H1 (cell line): ENCODE measurements around the gene RPL7L1. TPM values are rescaled to one million over a fixed set of nuclear protein-coding genes. Genes with fewer than 3 reads are reported as not detected.

Source experiments
- CTCF ChIA-PET: fragments of 300-600 bp; sonication (Branson Sonifier 250); formaldehyde crosslinking; loops from one replicate; lab custom pipeline; 2021; ENCODE audit not compliant: partially characterized antibody; lab: Charles Lee
- POLR2A ChIA-PET: fragments of 300-600 bp; sonication (Branson Sonifier 250); formaldehyde crosslinking; loops from one replicate; lab custom pipeline; 2021; ENCODE audit warnings: inconsistent platforms; ENCODE audit not compliant: partially characterized antibody; lab: Charles Lee
- DNase-seq, 2 experiments: peaks; one replicate each; pipeline versions ENCODE4 v3.0.0 to v3.0.0-alpha.2; 2010 to 2022; ENCODE audit warnings: low spot score in 2 of 2, low read depth in 1 of 2, mixed read lengths in 1 of 2
- FAIRE-seq: peaks from 2 replicates; lab custom pipeline; 2011; peaks lifted over from hg19 to GRCh38; lab: Jason Lieb, UNC
- H2AFZ ChIP-seq: 2 replicates; pipeline ENCODE4 v1.8.1; 2012; ENCODE audit warnings: low read length, inconsistent platforms
- H2AK5ac ChIP-seq: 2 replicates; pipeline ENCODE4 v1.6.1; 2013; ENCODE audit warnings: low read depth, low read length
- H2BK120ac ChIP-seq: replicated peaks from 2 replicates; pipeline ENCODE3; 2013; ENCODE audit warnings: low read depth, low read length, inconsistent platforms
- H2BK12ac ChIP-seq: 2 replicates; pipeline ENCODE4 v1.6.1; 2013; ENCODE audit warnings: low read depth, low read length
- H2BK15ac ChIP-seq: 2 replicates; pipeline ENCODE4 v1.6.1; 2013; ENCODE audit warnings: low read length
- H2BK20ac ChIP-seq: 2 replicates; pipeline ENCODE4 v1.6.1; 2013; ENCODE audit warnings: low read length
- H2BK5ac ChIP-seq: 2 replicates; pipeline ENCODE4 v1.6.1; 2013; ENCODE audit warnings: low read depth, low read length
- H3K14ac ChIP-seq: 2 replicates; pipeline ENCODE4 v1.6.1; 2013; ENCODE audit warnings: inconsistent platforms; ENCODE audit not compliant: insufficient read length
- H3K18ac ChIP-seq: 2 replicates; pipeline ENCODE4 v1.6.1; 2013; ENCODE audit warnings: low read length; ENCODE audit errors: extremely low read depth
- H3K23ac ChIP-seq: 2 replicates; pipeline ENCODE4 v1.6.1; 2013; ENCODE audit warnings: inconsistent platforms; ENCODE audit not compliant: insufficient read length
- H3K23me2 ChIP-seq: 2 replicates; pipeline ENCODE4 v1.6.1; 2013; ENCODE audit warnings: low read depth, low read length
- H3K27ac ChIP-seq: 2 replicates; pipeline ENCODE4 v1.6.1; 2011; ENCODE audit warnings: low read depth, low read length, inconsistent platforms
- H3K27me3 ChIP-seq, 4 experiments: replicated peaks in 1 of 4; 1 replicate in 1 of 4; 2 replicates in 3 of 4; pipeline versions ENCODE4 v1.6.1 to v1.8.1; 2011 to 2013; ENCODE audit warnings: low read length in 3 of 4, mild to moderate bottlenecking in 3 of 4, inconsistent platforms in 2 of 4, mixed read lengths in 2 of 4, moderate library complexity in 1 of 4; ENCODE audit not compliant: control insufficient read depth in 3 of 4, insufficient read depth in 3 of 4; ENCODE audit errors: extremely low read depth in 1 of 4
- H3K36me3 ChIP-seq, 4 experiments: 2 replicates each; pipeline versions ENCODE4 v1.6.1 to v1.8.1; 2011 to 2013; ENCODE audit warnings: mild to moderate bottlenecking in 4 of 4, low read length in 3 of 4, moderate library complexity in 2 of 4, control low read depth in 1 of 4, inconsistent platforms in 1 of 4; ENCODE audit not compliant: insufficient read depth in 4 of 4, control insufficient read depth in 2 of 4
- H3K4ac ChIP-seq: replicated peaks from 2 replicates; pipeline ENCODE3; 2013; ENCODE audit warnings: low read length, low read depth, mixed read lengths, inconsistent platforms; ENCODE audit not compliant: insufficient read length
- H3K4me1 ChIP-seq, 4 experiments: replicated peaks in 1 of 4; 1 replicate in 1 of 4; 2 replicates in 3 of 4; pipeline versions ENCODE4 v1.6.1 to v1.8.1; 2011 to 2013; ENCODE audit warnings: low read length in 3 of 4, inconsistent platforms in 2 of 4, mixed read lengths in 1 of 4; ENCODE audit not compliant: insufficient read depth in 4 of 4, control insufficient read depth in 3 of 4
- H3K4me2 ChIP-seq, 2 experiments: 2 replicates each; pipeline versions ENCODE4 v1.6.1 to v1.8.1; 2011 to 2013; ENCODE audit warnings: low read depth in 2 of 2, low read length in 2 of 2, control low read depth in 1 of 2, inconsistent platforms in 1 of 2, mild to moderate bottlenecking in 1 of 2; ENCODE audit not compliant: insufficient read depth in 1 of 2
- H3K4me3 ChIP-seq, 4 experiments: fragments of 200-600, 300-600 bp in 1 of 4; sonication (generic), shearing (Covaris generic), sonication (Bioruptor Twin) in 1 of 4; 2 replicates each; pipeline versions ENCODE4 v1.5.1 to v1.8.1; 2011 to 2016; ENCODE audit warnings: low read length in 4 of 4, low read depth in 3 of 4, control low read depth in 2 of 4, inconsistent platforms in 2 of 4, mild to moderate bottlenecking in 2 of 4, mixed read lengths in 1 of 4, moderate library complexity in 1 of 4; ENCODE audit not compliant: insufficient read depth in 2 of 4; ENCODE audit errors: extremely low read depth in 1 of 4
- H3K56ac ChIP-seq: replicated peaks from 2 replicates; pipeline ENCODE3; 2013; ENCODE audit warnings: low read depth, mild to moderate bottlenecking, mixed read lengths, low read length, inconsistent platforms; ENCODE audit not compliant: insufficient read length
- H3K79me1 ChIP-seq: 2 replicates; pipeline ENCODE4 v1.6.1; 2013; ENCODE audit warnings: low read depth, low read length, control low read depth
- H3K79me2 ChIP-seq, 2 experiments: 2 replicates each; pipeline versions ENCODE4 v1.6.1 to v1.8.1; 2012 to 2013; ENCODE audit warnings: low read length in 2 of 2, mild to moderate bottlenecking in 2 of 2, inconsistent platforms in 1 of 2; ENCODE audit not compliant: insufficient read depth in 2 of 2, control insufficient read depth in 1 of 2
- H3K9ac ChIP-seq, 4 experiments: replicated peaks in 1 of 4; 1 replicate in 1 of 4; 2 replicates in 3 of 4; pipeline versions ENCODE4 v1.6.1 to v1.8.1; 2011 to 2013; ENCODE audit warnings: low read depth in 3 of 4, low read length in 3 of 4, control low read depth in 2 of 4, mild to moderate bottlenecking in 2 of 4, moderate library complexity in 2 of 4, inconsistent platforms in 1 of 4; ENCODE audit errors: extremely low read depth in 1 of 4
- H3K9me3 ChIP-seq, 2 experiments: 2 replicates each; pipeline versions ENCODE4 v1.6.1 to v1.8.1; 2012 to 2013; ENCODE audit warnings: mild to moderate bottlenecking in 2 of 2, moderate library complexity in 2 of 2, control low read depth in 1 of 2, inconsistent platforms in 1 of 2, low read depth in 1 of 2, low read length in 1 of 2, mixed read lengths in 1 of 2; ENCODE audit not compliant: insufficient read depth in 2 of 2
- H4K20me1 ChIP-seq, 2 experiments: replicated peaks in 1 of 2; 2 replicates each; pipeline versions ENCODE3 to v1.8.1; 2011 to 2013; ENCODE audit warnings: inconsistent platforms in 2 of 2, low read length in 2 of 2, mild to moderate bottlenecking in 1 of 2; ENCODE audit not compliant: insufficient read depth in 2 of 2, control insufficient read depth in 1 of 2
- H4K5ac ChIP-seq: 2 replicates; pipeline ENCODE4 v1.6.1; 2013; ENCODE audit warnings: low read length, low read depth, mixed read lengths, inconsistent platforms; ENCODE audit not compliant: insufficient read length
- H4K8ac ChIP-seq: 2 replicates; pipeline ENCODE4 v1.8.0; 2013; ENCODE audit warnings: mild to moderate bottlenecking, moderate library complexity, low read length, inconsistent platforms; ENCODE audit not compliant: insufficient read depth; ENCODE audit errors: extremely low read depth
- H4K91ac ChIP-seq: replicated peaks from 2 replicates; pipeline ENCODE3; 2013; ENCODE audit warnings: low read length, mixed read lengths, inconsistent platforms; ENCODE audit not compliant: insufficient read length
- ASH2L ChIP-seq: fragments of 200-600, 300-600 bp; sonication (generic); IDR thresholded peaks from one replicate; pipeline ENCODE4 v1.7.1; 2017; ENCODE audit warnings: low read length
- ATF3 ChIP-seq: IDR thresholded peaks from 2 replicates; pipeline ENCODE4 v1.6.1; 2011; ENCODE audit warnings: low read depth, mild to moderate bottlenecking, low read length; ENCODE audit not compliant: insufficient read depth
- CHD1 ChIP-seq: IDR thresholded peaks from 2 replicates; pipeline ENCODE4 v1.6.1; 2012; ENCODE audit warnings: low read depth, low read length, improper control_type of control experiment
- CTCF ChIP-seq, 3 experiments: IDR thresholded peaks; 1 replicate in 2 of 3; 2 replicates in 1 of 3; pipeline versions ENCODE4 v1.5.1 to v1.6.1; 2011; ENCODE audit warnings: low read length in 3 of 3, mild to moderate bottlenecking in 3 of 3, inconsistent platforms in 2 of 3, low read depth in 1 of 3, moderate library complexity in 1 of 3; ENCODE audit not compliant: insufficient read depth in 1 of 3; ENCODE audit errors: control extremely low read depth in 1 of 3
- EGR1 ChIP-seq: IDR thresholded peaks from 2 replicates; pipeline ENCODE4 v1.6.1; 2011; ENCODE audit warnings: low read depth, low read length, borderline replicate concordance
- EP300 ChIP-seq, 2 experiments: IDR thresholded peaks; 1 replicate in 1 of 2; 2 replicates in 1 of 2; pipeline ENCODE4 v1.6.1; 2011 to 2012; ENCODE audit warnings: low read depth in 2 of 2, low read length in 2 of 2, mild to moderate bottlenecking in 2 of 2, borderline replicate concordance in 1 of 2, inconsistent platforms in 1 of 2, moderate library complexity in 1 of 2
- KDM4A ChIP-seq: IDR thresholded peaks from one replicate; pipeline ENCODE4 v1.7.1; 2012; ENCODE audit warnings: low read depth, mild to moderate bottlenecking, moderate library complexity, low read length, inconsistent platforms; ENCODE audit not compliant: severe bottlenecking
- NANOG ChIP-seq: IDR thresholded peaks from 2 replicates; pipeline ENCODE4 v1.6.1; 2011; ENCODE audit warnings: low read length, low read depth, mild to moderate bottlenecking, inconsistent platforms; ENCODE audit not compliant: insufficient read depth, poor library complexity, severe bottlenecking
- NRF1 ChIP-seq: IDR thresholded peaks from 2 replicates; pipeline ENCODE4 v1.6.1; 2011; ENCODE audit warnings: mild to moderate bottlenecking, low read depth, low read length, improper control_type of control experiment
- POU5F1 ChIP-seq: IDR thresholded peaks from 2 replicates; pipeline ENCODE4 v1.6.1; 2011; ENCODE audit warnings: low read depth, mild to moderate bottlenecking, low read length, moderate library complexity
- TAF1 ChIP-seq: IDR thresholded peaks from 2 replicates; pipeline ENCODE4 v1.6.1; 2011; ENCODE audit warnings: mild to moderate bottlenecking, low read depth, low read length
- WGBS, 2 experiments: shearing (Covaris generic) in 1 of 2; methylation state at CpG; one replicate each; pipeline versions ENCODE4 v1.1.6 to v1.1.7; 2013 to 2015; ENCODE audit warnings: low lambda C conversion rate in 2 of 2, mixed read lengths in 2 of 2, inconsistent platforms in 1 of 2, low coverage in 1 of 2, missing lambda C conversion rate in 1 of 2; ENCODE audit not compliant: insufficient replicate concordance in 2 of 2, insufficient coverage in 1 of 2, insufficient read length in 1 of 2; ENCODE audit errors: extremely low coverage in 1 of 2, missing lambda C conversion rate in 1 of 2; 5-methylcytosine and 5-hydroxymethylcytosine counted together
- polyA plus RNA-seq, 7 experiments: library from polyadenylated mRNA; depleted of rRNA in 3 of 7; stranded (reverse) in 5 of 7; unstranded in 2 of 7; fragments of >200 nt in 5 of 7; fragments of 200-250 nt in 2 of 7; gene quantifications; 1 replicate in 5 of 7; 2 replicates in 1 of 7; 4 replicates in 1 of 7; pipeline versions ENCODE4 v1.2.1 to v1.2.3, GENCODE V29; 2011 to 2013; ENCODE audit warnings: missing spikeins in 2 of 7, mixed read lengths in 2 of 7
- total RNA-seq: library from RNA; stranded (reverse); fragmentation: NEBNext Ultra II Directional; extraction: Animal tissue kit (Norgen Biotek cat#: 25700); gene quantifications from 2 replicates; pipeline ENCODE4 v1.2.1, GENCODE V29; 2021

RPL7L1 gene
- total and polyA plus RNA-seq, 2 of the 8 experiments (the other 6 are each of a cell fraction or from before 2014, with no cell fraction given): 31.0 to 117 TPM

- Histone ChIP-seq H4K5ac (no peak overlapping the region), H3K56ac (no peak overlapping the region), H3K4ac (no peak overlapping the region), H3K4me2 (no peak overlapping the region), H3K79me2 (no peaks in the 10 kb centered on the region), H2BK20ac (no peak overlapping the region), H3K9me3 (no peaks in the 10 kb centered on the region; a peak in 1 of 4 replicates), H3K23ac (no peak overlapping the region), H3K4me1 (no peaks in the 10 kb centered on the region), H2BK120ac (no peak overlapping the region), H3K18ac (no peak overlapping the region), H3K27ac (no peak overlapping the region), H2AK5ac (no peak overlapping the region), H3K36me3 (peaks cover 0 to 3% (median 0%) of the 10 kb centered on the region in 4 experiments; a peak in 1 of 8 replicates), H2BK5ac (no peak overlapping the region), H2BK12ac (no peak overlapping the region), H4K20me1 (no peaks in the 10 kb centered on the region), H3K9ac (no peak overlapping the region), H3K4me3 (no peak overlapping the region), H3K27me3 (no peaks in the 10 kb centered on the region), H3K79me1 (no peaks in the 10 kb centered on the region; the same call in 1 of the 2 replicates), H2AFZ (no peak overlapping the region), H4K91ac (no peak overlapping the region), H3K14ac (no peak overlapping the region), H2BK15ac (no peak overlapping the region), H4K8ac (no peak overlapping the region), H3K23me2 (no peaks in the 10 kb centered on the region)
- ChIA-PET CTCF (interaction anchor here (1.1 kb wide), 1 partner anchor 22 kb away, joined by 3 read pairs; no protein-coding TSS in a partner anchor), POLR2A (interaction anchor here (1.2 to 1.3 kb wide), 2 partner anchors 34 to 36 kb away, joined by 3 read pairs; no protein-coding TSS in a partner anchor)
- FAIRE-seq (no peak), DNase-seq (no peak)
- 97% methylated on average over 2 of the region's 2 CpGs; no CpG with 5 or more reads in 1 of the 2 experiments for WGBS, 2 experiments
- TF ChIP-seq KDM4A (no peak), TAF1 (no peak), EP300 (IDR thresholded peaks at IDR 0.05; ENCODE audit: borderline replicate concordance in 1 of 2, low read depth in 2 of 2, low read length in 2 of 2) (no peak), NANOG (no peak), ATF3 (no peak), CHD1 (no peak), ASH2L (no peak), POU5F1 (no peak), EGR1 (no peak), CTCF (IDR thresholded peaks at IDR 0.05; ENCODE audit: control extremely low read depth in 1 of 3, insufficient read depth in 1 of 3, low read depth in 1 of 3, low read length in 3 of 3) (no peak), NRF1 (no peak)
Measured at GRCh38 chr6:42846505-42846904, 32.9 kb upstream of the RPL7L1 start.
